A673 (cell line): ENCODE measurements around the gene TENT5C. TPM values are rescaled to one million over a fixed set of nuclear protein-coding genes. Genes with fewer than 3 reads are reported as not detected.

ENCODE experiments used
- BruUV-seq: library from RNA; stranded (reverse); fragments of 400-500 nt; replicated peaks from 2 replicates; lab custom pipeline; 2021; lab: Mats Ljungman, UMichigan
- CTCF ChIA-PET: fragments of 300-600 bp; sonication (Branson Sonifier 250); formaldehyde crosslinking; loops from one replicate; lab custom pipeline; 2022; ENCODE audit warnings: antibody characterized with exemption; lab: Charles Lee
- POLR2A ChIA-PET: fragments of 300-600 bp; sonication (Branson Sonifier 250); formaldehyde crosslinking; loops from one replicate; lab custom pipeline; 2022; ENCODE audit warnings: antibody characterized with exemption; ENCODE audit not compliant: low non-redundant PET; lab: Charles Lee
- DNase-seq: peaks from one replicate; pipeline ENCODE4 v3.0.0-alpha.2; 2015; ENCODE audit warnings: low spot score
- H3K27ac ChIP-seq: fragments of 200-600 bp; sonication (generic); 2 replicates; pipeline ENCODE4 v1.5.1; 2016; ENCODE audit warnings: mixed run types, low read depth, mild to moderate bottlenecking, mixed read lengths, antibody characterized with exemption, low read length; ENCODE audit not compliant: poor library complexity, severe bottlenecking
- H3K27me3 ChIP-seq: fragments of 200-600 bp; sonication (generic); replicated peaks from 2 replicates; pipeline ENCODE4 v1.6.1; 2017; ENCODE audit warnings: mixed run types, low read depth, mild to moderate bottlenecking, mixed read lengths, antibody characterized with exemption, low read length; ENCODE audit not compliant: insufficient read depth, poor library complexity
- H3K36me3 ChIP-seq: fragments of 200-600 bp; sonication (generic); 2 replicates; pipeline ENCODE4 v1.6.1; 2016; ENCODE audit warnings: mixed run types, mild to moderate bottlenecking, mixed read lengths, antibody characterized with exemption, low read length; ENCODE audit not compliant: insufficient read depth, poor library complexity, severe bottlenecking
- H3K4me1 ChIP-seq: fragments of 200-600 bp; sonication (generic); 2 replicates; pipeline ENCODE4 v1.6.1; 2017; ENCODE audit warnings: mixed run types, mild to moderate bottlenecking, mixed read lengths, antibody characterized with exemption, low read length; ENCODE audit not compliant: insufficient read depth, poor library complexity, severe bottlenecking
- H3K4me3 ChIP-seq: fragments of 200-600 bp; sonication (generic); 2 replicates; pipeline ENCODE4 v1.5.1; 2016; ENCODE audit warnings: low read depth, mixed run types, mild to moderate bottlenecking, mixed read lengths, low read length; ENCODE audit not compliant: poor library complexity, severe bottlenecking
- H3K9me3 ChIP-seq: fragments of 200-600 bp; sonication (generic); 2 replicates; pipeline ENCODE4 v1.6.1; 2016; ENCODE audit warnings: mixed run types, low read depth, mild to moderate bottlenecking, mixed read lengths, antibody characterized with exemption, low read length; ENCODE audit not compliant: poor library complexity, severe bottlenecking
- CTCF ChIP-seq: fragments of 300-800, 200-600 bp; sonication (generic); conservative IDR thresholded peaks from 2 replicates; pipeline ENCODE4 v1.5.1; 2017; ENCODE audit warnings: low read depth, mild to moderate bottlenecking, antibody characterized with exemption, low read length, moderate library complexity, mixed read lengths
- EZH2 ChIP-seq: fragments of 200-600 bp; sonication (generic); IDR thresholded peaks from 2 replicates; pipeline ENCODE4 v1.6.1; 2017; ENCODE audit warnings: borderline replicate concordance, low read depth, mild to moderate bottlenecking, mixed read lengths, antibody characterized with exemption, low read length; ENCODE audit not compliant: poor library complexity, severe bottlenecking
- intact Hi-C: fragments of 100-400 bp; cut with micrococcal nuclease; formaldehyde crosslinking; loops from one replicate; pipeline ENCODE4 v1.10.0; 2022; ENCODE audit not compliant: unreplicated experiment
- total RNA-seq: library from RNA; stranded (reverse); gene quantifications from 2 replicates; pipeline ENCODE4 v1.2.3, GENCODE V29; 2021

The TENT5C gene
- total RNA-seq, 1 experiment from 2014 or later, result 1.1 TPM

DNA sequence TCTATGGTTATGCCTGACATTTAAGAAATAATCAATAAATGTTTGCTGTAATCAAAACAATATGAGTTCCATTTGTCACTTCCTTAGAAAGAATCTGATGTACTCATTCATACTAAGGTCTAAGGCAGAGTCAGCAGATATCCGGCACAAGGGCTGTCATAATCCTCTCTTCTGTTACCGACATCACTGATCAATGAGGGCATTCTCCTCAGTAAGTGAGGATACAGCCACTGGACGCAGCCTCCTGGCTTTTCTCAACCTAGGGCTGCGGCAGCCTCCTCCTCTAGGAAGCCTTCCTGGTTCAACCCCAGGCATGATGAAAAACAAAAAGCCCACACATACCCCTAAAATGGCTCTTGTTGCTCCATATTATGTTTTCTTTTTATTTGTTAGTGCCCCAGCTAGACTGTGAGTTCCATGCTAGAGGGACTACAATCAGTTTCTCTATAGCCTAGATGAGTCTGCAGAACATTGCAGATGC is 40.7 kb upstream of the TENT5C start:
- no TSS peak for BruUV-seq
- POLR2A ChIA-PET, result no interaction called here
- no peaks in the 10 kb centered on the region for H3K36me3 ChIP-seq
- H3K27me3 ChIP-seq, result no peaks in the 10 kb centered on the region
- no peaks in the 10 kb centered on the region for H3K4me1 ChIP-seq
- no peaks in the 10 kb centered on the region for H3K9me3 ChIP-seq
- TF ChIP-seq EZH2 (no peak), CTCF (no peak)
- H3K27ac ChIP-seq, result no peak overlapping the region
- intact Hi-C loops, result no loop called here
- CTCF ChIA-PET, result no interaction called here
- DNase-seq, result no peak
- no peak overlapping the region for H3K4me3 ChIP-seq

DNA sequence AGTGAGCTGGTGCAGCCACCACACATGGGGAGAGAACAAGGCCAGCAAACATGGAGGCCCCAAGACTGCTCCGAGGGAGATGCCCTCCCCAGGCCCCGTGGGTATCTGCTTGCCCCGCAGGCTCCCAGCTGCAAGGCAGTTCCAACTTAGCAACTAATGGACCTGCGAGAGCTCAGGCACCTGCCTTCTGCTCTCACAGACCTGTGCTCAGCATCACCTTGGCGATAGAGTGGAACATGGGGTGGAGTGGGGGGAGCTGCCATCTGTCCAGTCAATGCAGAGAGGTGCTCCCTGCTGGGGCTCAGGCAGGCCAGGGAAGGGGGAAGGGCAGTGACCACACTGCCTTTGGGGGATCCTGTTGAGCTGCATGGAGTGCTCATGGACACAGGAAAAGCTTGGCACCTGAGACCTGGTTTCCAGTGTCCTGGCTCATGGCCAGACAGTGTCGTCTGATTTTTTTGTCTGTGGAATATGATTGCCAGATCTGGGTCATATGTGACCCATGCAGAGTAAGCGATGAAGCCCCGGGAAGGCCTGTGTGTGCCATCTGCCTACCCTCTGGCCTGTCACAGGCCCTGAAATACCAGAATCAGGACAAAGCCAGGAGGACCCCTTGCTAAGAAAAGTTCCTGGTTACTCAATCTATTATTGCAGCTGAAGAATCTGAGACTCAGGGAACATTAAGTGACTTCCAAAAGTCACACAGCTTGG is 39.9 kb upstream of the TENT5C start:
- no peak for DNase-seq
- no peak overlapping the region for H3K4me3 ChIP-seq
- no peaks in the 10 kb centered on the region for H3K4me1 ChIP-seq
- H3K9me3 ChIP-seq, result no peaks in the 10 kb centered on the region
- intact Hi-C loops, result no loop called here
- H3K27me3 ChIP-seq, result no peaks in the 10 kb centered on the region
- BruUV-seq, result no TSS peak
- H3K27ac ChIP-seq, result no peak overlapping the region
- POLR2A ChIA-PET, result no interaction called here
- CTCF ChIA-PET, result no interaction called here
- no peaks in the 10 kb centered on the region for H3K36me3 ChIP-seq
- no peak for TF ChIP-seq CTCF
- TF ChIP-seq EZH2, result no peak

- intact Hi-C loops, result no loop called here
- no peaks in the 10 kb centered on the region for H3K36me3 ChIP-seq
- H3K9me3 ChIP-seq, result no peaks in the 10 kb centered on the region
- H3K4me3 ChIP-seq, result no peak overlapping the region
- CTCF ChIA-PET, result no interaction called here
- no peaks in the 10 kb centered on the region for H3K27me3 ChIP-seq
- POLR2A ChIA-PET, result no interaction called here
- no peaks in the 10 kb centered on the region for H3K4me1 ChIP-seq
- no TSS peak for BruUV-seq
- H3K27ac ChIP-seq, result no peak overlapping the region
- no peak for DNase-seq
- TF ChIP-seq CTCF, result no peak
- no peak for TF ChIP-seq EZH2
These were observed 39.3 kb upstream of the TENT5C start for GRCh38 chr1:117566556-117566955.
